ENCODE data around the gene CSRNP2. TPM values are rescaled to one million over a fixed set of nuclear protein-coding genes. Genes with fewer than 3 reads are reported as not detected.

CSRNP2 gene
- total RNA-seq, 1 experiment from 2014 or later, result 44.0 TPM

DNA sequence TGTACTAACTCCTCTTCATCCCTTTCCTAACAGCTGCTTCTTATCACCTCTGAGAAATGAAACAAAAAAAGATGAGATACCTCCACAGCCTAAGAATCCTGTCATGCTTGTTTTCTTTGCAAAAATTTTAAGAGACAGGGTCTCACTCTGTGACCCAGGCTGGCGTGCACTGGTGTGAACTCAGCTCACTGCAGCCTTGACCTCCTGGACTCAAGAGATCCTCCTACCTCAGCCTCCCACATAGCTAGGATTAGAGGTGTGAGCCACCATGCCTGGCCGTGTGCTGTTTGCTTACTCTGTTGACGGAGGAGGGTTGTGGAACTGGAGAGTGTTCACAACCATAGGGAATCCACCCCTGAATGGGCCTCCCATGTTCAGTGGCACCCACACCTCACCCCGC, 16.2 kb downstream of the CSRNP2 start:
- DNase-seq, result no peak
- peaks cover 17% of the 10 kb centered on the region for H3K36me3 ChIP-seq (ENCODE audit: control insufficient read depth, insufficient read depth, low read length)
- no peak overlapping the region for H3K4me3 ChIP-seq (ENCODE audit: low read depth, low read length)
- TF ChIP-seq, protein P1, sequence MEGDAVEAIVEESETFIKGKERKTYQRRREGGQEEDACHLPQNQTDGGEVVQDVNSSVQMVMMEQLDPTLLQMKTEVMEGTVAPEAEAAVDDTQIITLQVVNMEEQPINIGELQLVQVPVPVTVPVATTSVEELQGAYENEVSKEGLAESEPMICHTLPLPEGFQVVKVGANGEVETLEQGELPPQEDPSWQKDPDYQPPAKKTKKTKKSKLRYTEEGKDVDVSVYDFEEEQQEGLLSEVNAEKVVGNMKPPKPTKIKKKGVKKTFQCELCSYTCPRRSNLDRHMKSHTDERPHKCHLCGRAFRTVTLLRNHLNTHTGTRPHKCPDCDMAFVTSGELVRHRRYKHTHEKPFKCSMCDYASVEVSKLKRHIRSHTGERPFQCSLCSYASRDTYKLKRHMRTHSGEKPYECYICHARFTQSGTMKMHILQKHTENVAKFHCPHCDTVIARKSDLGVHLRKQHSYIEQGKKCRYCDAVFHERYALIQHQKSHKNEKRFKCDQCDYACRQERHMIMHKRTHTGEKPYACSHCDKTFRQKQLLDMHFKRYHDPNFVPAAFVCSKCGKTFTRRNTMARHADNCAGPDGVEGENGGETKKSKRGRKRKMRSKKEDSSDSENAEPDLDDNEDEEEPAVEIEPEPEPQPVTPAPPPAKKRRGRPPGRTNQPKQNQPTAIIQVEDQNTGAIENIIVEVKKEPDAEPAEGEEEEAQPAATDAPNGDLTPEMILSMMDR (IDR thresholded peaks at IDR 0.05; ENCODE audit: insufficient read depth in 1 of 2, low read depth in 1 of 2, low read length in 1 of 2, severe bottlenecking in 1 of 2, unreplicated experiment in 1 of 2), result no peak
- peaks cover 16% of the 10 kb centered on the region for H3K4me1 Mint-ChIP-seq (ENCODE audit: low read depth, unreplicated experiment)
- CTCF ChIA-PET, result no interaction called here
- H3K27me3 Mint-ChIP-seq (ENCODE audit: insufficient read depth, unreplicated experiment), result no peaks in the 10 kb centered on the region
- no peak overlapping the region for H3K27ac Mint-ChIP-seq (ENCODE audit: unreplicated experiment)
- peaks cover 19% of the 10 kb centered on the region for H3K4me1 ChIP-seq
- no peak overlapping the region for H3K4me3 Mint-ChIP-seq (ENCODE audit: unreplicated experiment)
- H3K9me3 Mint-ChIP-seq (ENCODE audit: unreplicated experiment), result no peaks in the 10 kb centered on the region
- BruUV-seq (replicated peaks), result no TSS peak
- no peaks in the 10 kb centered on the region for H3K9me3 ChIP-seq
- intact Hi-C loops (cut with micrococcal nuclease; ENCODE audit: unreplicated experiment), result no loop called here
- POLR2A ChIA-PET, result no interaction called here
- no peaks in the 10 kb centered on the region for H3K27me3 ChIP-seq (replicated peaks; ENCODE audit: control insufficient read depth, insufficient read depth, low read length)
- peaks cover 95% of the 10 kb centered on the region for H3K36me3 Mint-ChIP-seq (ENCODE audit: insufficient read depth, unreplicated experiment)

DNA sequence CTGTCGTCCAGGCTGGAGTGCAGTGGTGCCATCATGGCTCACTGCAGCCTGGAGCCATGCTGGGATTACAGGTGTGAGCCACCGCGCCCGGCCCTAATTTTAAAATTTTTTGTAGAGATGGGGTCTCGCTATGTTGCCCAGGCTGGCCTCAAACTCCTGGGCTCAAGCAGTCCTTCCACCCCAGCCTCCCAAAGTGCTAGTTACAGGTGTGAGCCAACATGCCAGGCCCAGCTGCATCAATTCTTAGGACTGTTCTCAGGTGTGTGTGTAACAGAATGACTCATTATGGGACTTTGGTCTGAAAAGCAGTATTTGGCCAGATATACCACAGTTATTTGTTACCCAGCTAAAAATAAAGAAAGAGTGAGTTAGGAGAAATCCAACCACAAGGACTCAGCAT, 17.9 kb downstream of the CSRNP2 start:
- BruUV-seq (replicated peaks), result no TSS peak
- DNase-seq, result peak in 1 of 2 experiments; percentile 25
- TF ChIP-seq, protein P1 (IDR thresholded peaks at IDR 0.05; ENCODE audit: insufficient read depth in 1 of 2, low read depth in 1 of 2, low read length in 1 of 2, severe bottlenecking in 1 of 2, unreplicated experiment in 1 of 2), result no peak
- no peaks in the 10 kb centered on the region for H3K27me3 ChIP-seq (replicated peaks; ENCODE audit: control insufficient read depth, insufficient read depth, low read length)
- Mint-ChIP-seq H3K9me3 (ENCODE audit: unreplicated experiment) (no peaks in the 10 kb centered on the region), H3K27me3 (ENCODE audit: insufficient read depth, unreplicated experiment) (no peaks in the 10 kb centered on the region), H3K4me1 (ENCODE audit: low read depth, unreplicated experiment) (peaks cover 8% of the 10 kb centered on the region), H3K4me3 (ENCODE audit: unreplicated experiment) (no peak overlapping the region), H3K36me3 (ENCODE audit: insufficient read depth, unreplicated experiment) (peaks cover 92% of the 10 kb centered on the region), H3K27ac (ENCODE audit: unreplicated experiment) (no peak overlapping the region)
- no peak overlapping the region for H3K4me3 ChIP-seq (ENCODE audit: low read depth, low read length)
- peaks cover 19% of the 10 kb centered on the region for H3K4me1 ChIP-seq
- POLR2A ChIA-PET, result interaction anchor here (1.3 kb wide), 1 partner anchor 39 kb away, joined by 3 read pairs; the partner anchor contains the start of gene SLC11A2
- H3K36me3 ChIP-seq (ENCODE audit: control insufficient read depth, insufficient read depth, low read length), result peaks cover 16% of the 10 kb centered on the region
- intact Hi-C loops (cut with micrococcal nuclease; ENCODE audit: unreplicated experiment), result no loop called here
- CTCF ChIA-PET, result interaction anchor here (0.6 kb wide), 1 partner anchor 8 kb away, joined by 3 read pairs; no protein-coding TSS in a partner anchor
- H3K9me3 ChIP-seq, result no peaks in the 10 kb centered on the region

DNA sequence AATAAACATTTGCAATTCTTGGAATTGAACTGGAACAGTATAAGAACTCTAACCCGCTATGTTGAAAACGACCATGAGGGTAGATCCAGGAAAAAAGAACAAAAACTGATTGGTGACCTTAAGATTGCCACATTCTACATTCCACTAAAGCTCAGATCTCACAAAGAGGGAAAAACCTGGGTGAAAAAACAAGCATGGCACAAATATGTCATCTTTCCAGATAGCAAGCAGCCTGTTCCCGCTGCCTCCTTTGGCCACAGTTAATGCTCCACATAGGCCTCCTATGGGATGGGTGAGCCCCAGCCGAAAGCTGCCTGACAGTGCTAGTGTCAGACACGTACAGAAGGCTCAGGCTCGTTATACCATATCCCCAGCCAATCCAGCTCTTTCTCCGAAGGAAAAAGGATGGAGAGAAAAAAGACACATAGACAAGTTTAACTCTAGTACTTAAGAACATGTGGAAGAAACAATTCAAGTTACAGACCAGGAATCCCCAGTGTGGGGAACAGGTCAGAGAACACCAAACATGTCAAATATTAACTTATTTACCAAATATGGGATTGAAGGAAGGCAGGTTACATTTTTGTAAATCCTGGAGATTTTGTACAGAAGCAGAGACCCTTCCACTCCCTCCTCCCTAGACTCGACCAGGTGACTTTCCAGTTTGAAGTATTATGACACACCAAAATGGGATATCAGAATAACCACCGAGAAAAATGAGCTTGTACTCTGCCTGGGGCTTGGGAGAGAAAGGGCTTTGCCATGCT, 20.6 kb downstream of the CSRNP2 start:
- TF ChIP-seq, protein P1 (IDR thresholded peaks at IDR 0.05; ENCODE audit: insufficient read depth in 1 of 2, low read depth in 1 of 2, low read length in 1 of 2, severe bottlenecking in 1 of 2, unreplicated experiment in 1 of 2), result no peak
- CTCF ChIA-PET, result interaction anchor here (0.6 kb wide), 2 partner anchors 249 to 1322 kb away, joined by 3 read pairs; partner anchors contain the start of gene TMBIM6

More for the DNA sequence above, 20.6 kb downstream of the CSRNP2 start:
- Mint-ChIP-seq H3K4me3 (ENCODE audit: unreplicated experiment) (no peak overlapping the region), H3K27me3 (ENCODE audit: insufficient read depth, unreplicated experiment) (no peaks in the 10 kb centered on the region), H3K27ac (ENCODE audit: unreplicated experiment) (no peak overlapping the region), H3K36me3 (ENCODE audit: insufficient read depth, unreplicated experiment) (peaks cover 92% of the 10 kb centered on the region), H3K9me3 (ENCODE audit: unreplicated experiment) (no peaks in the 10 kb centered on the region), H3K4me1 (ENCODE audit: low read depth, unreplicated experiment) (no peaks in the 10 kb centered on the region)
- POLR2A ChIA-PET, result interaction anchor here (0.5 to 1.2 kb wide), 4 partner anchors 14 to 155 kb away, joined by 3 to 10 read pairs (median 7); partner anchors contain the start of genes CSRNP2 and POU6F1
- H3K4me1 ChIP-seq, result peaks cover 15% of the 10 kb centered on the region
- H3K36me3 ChIP-seq (ENCODE audit: control insufficient read depth, insufficient read depth, low read length), result peaks cover 19% of the 10 kb centered on the region
- no peaks in the 10 kb centered on the region for H3K27me3 ChIP-seq (replicated peaks; ENCODE audit: control insufficient read depth, insufficient read depth, low read length)
- BruUV-seq (replicated peaks), result no TSS peak
- H3K4me3 ChIP-seq (ENCODE audit: low read depth, low read length), result no peak overlapping the region
- no peaks in the 10 kb centered on the region for H3K9me3 ChIP-seq
- peak in 1 of 2 experiments; percentile 27 for DNase-seq
- intact Hi-C loops (cut with micrococcal nuclease; ENCODE audit: unreplicated experiment), result loop anchor here (1.0 to 2.0 kb wide), 2 partner anchors 7 to 20 kb away; partner anchors contain the start of gene CSRNP2

Data from Caco-2 (cell line).